IPS-11a (cell line): Measurements from ENCODE around the gene POSTN.
"Not testable (repeated sequence)": the region's sequence is repeated elsewhere in the genome, so short reads cannot be mapped to it uniquely, and the experiment has no call there.

Experiments used
- H3K4me3 ChIP-seq: one replicate; pipeline ENCODE4 v1.5.1; 2013; ENCODE audit warnings: low read depth, low read length, control low read depth

POSTN gene

GRCh38 chr13:37599519-37599918, 951 bp upstream of the POSTN start:
- H3K4me3 ChIP-seq: no peak overlapping the region

- H3K4me3 ChIP-seq: no peak overlapping the region
Observed at GRCh38 chr13:37597477-37598025, 1.0 kb downstream of the POSTN start.

- H3K4me3 ChIP-seq: no peak overlapping the region
Observed at GRCh38 chr13:37596805-37597204, 1.8 kb downstream of the POSTN start.

GRCh38 chr13:37595162-37595561, 3.4 kb downstream of the POSTN start:
- no peak overlapping the region for H3K4me3 ChIP-seq

GRCh38 chr13:37594550-37594949, 4.0 kb downstream of the POSTN start:
- H3K4me3 ChIP-seq: no peak overlapping the region

GRCh38 chr13:37589381-37589780, 9.2 kb downstream of the POSTN start:
- H3K4me3 ChIP-seq: not testable (repeated sequence)

- H3K4me3 ChIP-seq: no peak overlapping the region
Observed at GRCh38 chr13:37587236-37587635, 11.3 kb downstream of the POSTN start.

- no peak overlapping the region for H3K4me3 ChIP-seq
Observed at GRCh38 chr13:37586164-37586563, 12.4 kb downstream of the POSTN start.

GRCh38 chr13:37585541-37585940, 13.0 kb downstream of the POSTN start:
- no peak overlapping the region for H3K4me3 ChIP-seq

- no peak overlapping the region for H3K4me3 ChIP-seq
Observed at GRCh38 chr13:37576601-37577000, 22.0 kb downstream of the POSTN start.

GRCh38 chr13:37565425-37565824, 33.1 kb downstream of the POSTN start:
- no peak overlapping the region for H3K4me3 ChIP-seq

GRCh38 chr13:37561031-37561430, 37.5 kb downstream of the POSTN start:
- no peak overlapping the region for H3K4me3 ChIP-seq

- H3K4me3 ChIP-seq: no peak overlapping the region
Observed at GRCh38 chr13:37560526-37560925, 38.0 kb downstream of the POSTN start.

GRCh38 chr13:37558766-37559165, 39.8 kb downstream of the POSTN start:
- not testable (repeated sequence) for H3K4me3 ChIP-seq

- H3K4me3 ChIP-seq: no peak overlapping the region
Observed at GRCh38 chr13:37546087-37546486, 52.5 kb downstream of the POSTN start.

- H3K4me3 ChIP-seq: no peak overlapping the region
Observed at GRCh38 chr13:37544995-37545394, 53.6 kb downstream of the POSTN start.

GRCh38 chr13:37539976-37540605, 58.5 kb downstream of the POSTN start:
- no peak overlapping the region for H3K4me3 ChIP-seq

- no peak overlapping the region for H3K4me3 ChIP-seq
Observed at GRCh38 chr13:37539170-37539569, 59.4 kb downstream of the POSTN start.

GRCh38 chr13:37535501-37535900, 63.1 kb downstream of the POSTN start:
- H3K4me3 ChIP-seq: no peak overlapping the region

- no peak overlapping the region for H3K4me3 ChIP-seq
Observed at GRCh38 chr13:37534676-37535075, 63.9 kb downstream of the POSTN start.

- H3K4me3 ChIP-seq: no peak overlapping the region
Observed at GRCh38 chr13:37534181-37534580, 64.4 kb downstream of the POSTN start.

GRCh38 chr13:37531049-37531448, 67.5 kb downstream of the POSTN start:
- no peak overlapping the region for H3K4me3 ChIP-seq

- H3K4me3 ChIP-seq: no peak overlapping the region
Observed at GRCh38 chr13:37529751-37530385, 68.7 kb downstream of the POSTN start.
